Skeletal muscle cell (primary cell): ENCODE measurements around the gene AQP3.
"Not testable (repeated sequence)": the region's sequence is repeated elsewhere in the genome, so short reads cannot be mapped to it uniquely, and the experiment has no call there.

ENCODE experiments used
- DNase-seq: peaks from one replicate; pipeline ENCODE4 v3.0.0-alpha.2; 2010; ENCODE audit warnings: low read depth
- H3K4me3 ChIP-seq: 2 replicates; pipeline ENCODE4 v1.5.1; 2011; ENCODE audit warnings: low read depth, mild to moderate bottlenecking, control low read depth, low read length, moderate library complexity

The AQP3 gene

GRCh38 chr9:33392591-33393021, 54.8 kb downstream of the AQP3 start:
- not testable (repeated sequence) for DNase-seq, H3K4me3 ChIP-seq
